ENCODE measurements around the gene DCC. TPM values are rescaled to one million over a fixed set of nuclear protein-coding genes. Genes with fewer than 3 reads are reported as not detected.

The DCC gene
- total RNA-seq, 4 donors from 2014 or later, result 0.84 to 1.2 TPM; not detected in 2

DNA sequence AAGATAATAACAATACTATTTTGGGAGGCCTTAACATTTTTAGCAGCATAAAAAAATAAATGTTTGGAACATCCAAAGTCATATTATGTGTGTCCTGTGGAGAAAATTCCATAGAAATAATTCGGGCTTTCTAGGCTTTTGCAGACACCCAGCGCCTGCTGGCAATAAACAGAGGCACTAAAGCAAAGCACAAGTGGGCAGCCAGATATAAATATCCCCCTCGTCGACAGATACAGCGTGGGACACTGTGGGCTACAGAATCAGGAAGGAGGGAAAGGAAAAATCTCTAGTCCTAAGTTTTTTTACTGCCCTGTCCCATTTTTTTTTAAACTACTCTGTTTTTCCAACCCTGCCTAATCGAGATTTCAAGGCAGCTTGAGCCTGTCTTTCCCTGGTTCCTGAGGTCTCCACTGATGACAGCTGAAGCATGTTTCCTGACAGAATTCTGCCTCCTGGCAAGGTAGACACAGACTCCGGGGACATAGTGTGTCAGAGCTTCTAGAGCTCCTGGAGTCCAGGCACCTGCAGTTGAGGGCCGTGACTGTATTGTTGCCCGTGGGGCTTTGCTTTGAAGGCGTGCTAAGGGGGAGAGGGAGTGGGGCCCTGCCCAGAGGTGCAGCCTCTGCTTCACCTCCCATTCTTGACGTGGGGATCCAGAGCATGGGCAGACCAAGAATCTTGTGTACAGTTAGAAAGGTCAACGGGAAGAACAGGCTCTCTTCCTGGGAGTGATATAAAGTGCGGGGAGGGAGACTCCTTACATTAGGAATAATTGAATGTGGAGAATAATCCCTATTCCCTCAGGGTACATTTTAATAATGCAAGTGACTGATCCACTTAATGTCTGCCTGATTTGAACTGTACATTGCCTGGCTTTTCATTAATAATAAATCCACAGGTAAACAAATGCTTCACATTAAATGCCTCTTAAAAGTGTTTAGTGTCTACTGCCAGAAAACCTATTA lies 232.3 kb downstream of the DCC start:
- WGBS, 2 donors, result 46 to 48% methylated on average over 13 of the region's 13 CpGs
- no peak for DNase-seq (ENCODE audit: low spot score in 2 of 2)
- no peaks in the 10 kb centered on the region for H3K9me3 ChIP-seq
- no peak overlapping the region for H3K27ac ChIP-seq
- no peaks in the 10 kb centered on the region for H3K4me1 ChIP-seq
- H3K36me3 ChIP-seq, result no peaks in the 10 kb centered on the region
- TF ChIP-seq EP300 (IDR thresholded peaks at IDR 0.05) (no peak), POLR2A (IDR thresholded peaks at IDR 0.05) (no peak)
- TF ChIP-seq, protein P1, sequence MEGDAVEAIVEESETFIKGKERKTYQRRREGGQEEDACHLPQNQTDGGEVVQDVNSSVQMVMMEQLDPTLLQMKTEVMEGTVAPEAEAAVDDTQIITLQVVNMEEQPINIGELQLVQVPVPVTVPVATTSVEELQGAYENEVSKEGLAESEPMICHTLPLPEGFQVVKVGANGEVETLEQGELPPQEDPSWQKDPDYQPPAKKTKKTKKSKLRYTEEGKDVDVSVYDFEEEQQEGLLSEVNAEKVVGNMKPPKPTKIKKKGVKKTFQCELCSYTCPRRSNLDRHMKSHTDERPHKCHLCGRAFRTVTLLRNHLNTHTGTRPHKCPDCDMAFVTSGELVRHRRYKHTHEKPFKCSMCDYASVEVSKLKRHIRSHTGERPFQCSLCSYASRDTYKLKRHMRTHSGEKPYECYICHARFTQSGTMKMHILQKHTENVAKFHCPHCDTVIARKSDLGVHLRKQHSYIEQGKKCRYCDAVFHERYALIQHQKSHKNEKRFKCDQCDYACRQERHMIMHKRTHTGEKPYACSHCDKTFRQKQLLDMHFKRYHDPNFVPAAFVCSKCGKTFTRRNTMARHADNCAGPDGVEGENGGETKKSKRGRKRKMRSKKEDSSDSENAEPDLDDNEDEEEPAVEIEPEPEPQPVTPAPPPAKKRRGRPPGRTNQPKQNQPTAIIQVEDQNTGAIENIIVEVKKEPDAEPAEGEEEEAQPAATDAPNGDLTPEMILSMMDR (IDR thresholded peaks at IDR 0.05), result no peak
- no peak overlapping the region for H3K4me3 ChIP-seq
- no peaks in the 10 kb centered on the region for H3K27me3 ChIP-seq

DNA sequence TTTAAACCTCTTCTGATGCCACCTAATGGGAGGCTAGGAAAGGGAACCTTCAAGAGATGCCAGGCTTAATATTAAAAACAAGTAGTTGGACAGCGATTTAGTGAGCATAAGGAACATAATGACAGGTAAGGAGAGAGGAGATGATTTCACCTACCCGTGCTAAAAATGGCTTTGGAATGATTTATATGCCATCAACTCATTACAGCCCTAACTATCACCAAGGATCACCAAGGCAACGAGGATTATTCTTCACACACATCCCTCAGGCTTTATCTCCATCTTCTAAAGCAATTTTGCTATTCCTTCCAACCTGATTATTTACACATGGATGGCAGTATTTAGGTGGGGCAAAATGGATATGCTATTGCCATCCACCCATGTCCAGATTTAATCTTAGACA lies 237.8 kb downstream of the DCC start:
- DNase-seq (ENCODE audit: low spot score in 2 of 2), result no peak
- Histone ChIP-seq H3K36me3 (no peaks in the 10 kb centered on the region), H3K4me3 (no peak overlapping the region), H3K4me1 (no peaks in the 10 kb centered on the region), H3K9me3 (no peaks in the 10 kb centered on the region), H3K27ac (no peak overlapping the region), H3K27me3 (no peaks in the 10 kb centered on the region)
- WGBS, 2 donors, result 72 to 74% methylated on average over 3 of the region's 3 CpGs
- TF ChIP-seq POLR2A (IDR thresholded peaks at IDR 0.05) (no peak), EP300 (IDR thresholded peaks at IDR 0.05) (no peak)
- TF ChIP-seq, protein P1 (IDR thresholded peaks at IDR 0.05), result no peak

DNA sequence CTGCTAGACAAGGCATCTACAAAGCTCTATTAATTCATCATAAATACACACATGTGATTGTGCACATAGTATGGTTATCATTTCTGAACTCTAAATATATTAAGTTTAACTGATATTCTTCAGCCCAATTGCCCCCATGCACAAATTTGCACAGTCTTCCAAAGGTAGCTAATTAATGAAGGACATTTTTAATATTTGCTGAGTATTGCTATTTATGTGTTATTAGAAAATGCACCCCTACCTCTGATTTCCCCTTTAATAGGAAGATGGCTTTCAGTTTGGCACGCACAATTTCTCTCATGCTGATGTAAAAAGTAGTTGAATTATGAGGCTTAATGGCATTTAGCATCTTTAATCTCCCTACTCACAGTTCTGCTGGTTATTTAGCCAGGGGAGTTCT lies 242.1 kb downstream of the DCC start:
- Histone ChIP-seq H3K27me3 (no peaks in the 10 kb centered on the region), H3K27ac (no peak overlapping the region), H3K4me3 (no peak overlapping the region), H3K36me3 (no peaks in the 10 kb centered on the region), H3K9me3 (no peaks in the 10 kb centered on the region), H3K4me1 (no peaks in the 10 kb centered on the region)
- TF ChIP-seq POLR2A (IDR thresholded peaks at IDR 0.05), result no peak
- TF ChIP-seq, protein P1 (IDR thresholded peaks at IDR 0.05), result no peak
- WGBS, 2 donors, result 78 to 84% methylated on average over 1 of the region's 1 CpG
- DNase-seq (ENCODE audit: low spot score in 2 of 2), result no peak

DNA sequence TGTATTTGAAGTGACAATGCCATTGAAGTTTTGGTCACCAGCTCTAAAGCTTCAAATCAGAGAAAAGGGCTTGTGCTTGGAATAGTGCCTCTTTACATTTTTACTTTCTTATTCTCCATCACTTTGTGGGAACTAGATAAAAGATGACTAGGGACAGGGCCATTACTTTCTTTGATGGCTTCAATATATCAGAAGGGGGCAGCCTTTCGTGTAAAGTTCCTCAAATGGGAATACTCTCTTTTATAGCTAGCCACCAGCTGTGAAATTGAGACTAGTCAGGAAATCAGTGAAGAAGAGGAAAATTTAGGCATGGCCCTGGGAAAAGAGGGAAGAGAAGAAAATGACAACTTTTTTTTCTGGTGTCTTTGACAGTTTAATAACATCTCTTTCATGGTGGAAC lies 242.5 kb downstream of the DCC start:
- Histone ChIP-seq H3K27ac (no peak overlapping the region), H3K36me3 (no peaks in the 10 kb centered on the region), H3K27me3 (no peaks in the 10 kb centered on the region), H3K4me1 (no peaks in the 10 kb centered on the region), H3K4me3 (no peak overlapping the region), H3K9me3 (no peaks in the 10 kb centered on the region)
- DNase-seq (ENCODE audit: low spot score in 2 of 2), result no peak
- 15 to 16% methylated on average over 1 of the region's 1 CpG for WGBS, 2 donors
- TF ChIP-seq, protein P1 (IDR thresholded peaks at IDR 0.05), result no peak
- TF ChIP-seq EP300 (IDR thresholded peaks at IDR 0.05) (no peak), POLR2A (IDR thresholded peaks at IDR 0.05) (no peak)

DNA sequence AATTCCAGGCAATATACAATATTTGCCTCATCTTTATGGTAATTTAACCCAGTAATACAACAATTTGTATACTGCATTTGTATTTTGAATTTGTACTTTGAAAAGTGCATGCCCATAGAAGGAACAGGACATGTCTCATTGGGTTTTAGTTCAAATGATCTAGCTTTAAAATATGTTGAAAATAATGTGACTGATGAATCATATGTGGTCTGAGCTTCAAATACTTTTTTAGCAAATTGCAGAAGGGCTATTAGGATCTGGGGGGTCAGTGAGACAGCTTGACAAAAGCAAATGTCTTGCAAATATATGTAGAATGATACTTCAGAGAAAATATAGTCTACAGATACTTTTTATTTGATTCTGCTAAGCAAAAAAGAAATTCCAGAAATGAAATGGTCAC lies 248.9 kb downstream of the DCC start:
- DNase-seq (ENCODE audit: low spot score in 2 of 2), result no peak
- TF ChIP-seq, protein P1 (IDR thresholded peaks at IDR 0.05), result no peak
- TF ChIP-seq EP300 (IDR thresholded peaks at IDR 0.05) (no peak), POLR2A (IDR thresholded peaks at IDR 0.05) (no peak)
- no peaks in the 10 kb centered on the region for H3K9me3 ChIP-seq
- H3K36me3 ChIP-seq, result no peaks in the 10 kb centered on the region
- no peaks in the 10 kb centered on the region for H3K27me3 ChIP-seq
- H3K27ac ChIP-seq, result no peak overlapping the region
- H3K4me3 ChIP-seq, result no peak overlapping the region
- H3K4me1 ChIP-seq, result no peaks in the 10 kb centered on the region

Measured in tibial nerve (tissue), 4 donors.